Osteocyte (in vitro differentiated cells): Measurements from ENCODE around the gene MMS19. TPM values are rescaled to one million over a fixed set of nuclear protein-coding genes. Genes with fewer than 3 reads are reported as not detected.
"Not testable (repeated sequence)": the region's sequence is repeated elsewhere in the genome, so short reads cannot be mapped to it uniquely, and the experiment has no call there.

Source experiments
- DNase-seq: peaks from one replicate; pipeline ENCODE4 v3.0.0; 2021; ENCODE audit warnings: mixed read lengths; ENCODE audit not compliant: unreplicated experiment; ENCODE audit errors: extremely low spot score
- H3K27ac Mint-ChIP-seq: one replicate; pipeline ENCODE4 v1.8.0; 2021; ENCODE audit warnings: mild to moderate bottlenecking, mixed read lengths; ENCODE audit not compliant: unreplicated experiment
- H3K27me3 Mint-ChIP-seq: one replicate; pipeline ENCODE4 v1.8.0; 2021; ENCODE audit warnings: mixed read lengths; ENCODE audit not compliant: unreplicated experiment
- H3K36me3 Mint-ChIP-seq: one replicate; pipeline ENCODE4 v1.8.0; 2021; ENCODE audit warnings: mixed read lengths; ENCODE audit not compliant: unreplicated experiment
- H3K4me1 Mint-ChIP-seq: one replicate; pipeline ENCODE4 v1.8.0; 2021; ENCODE audit warnings: mixed read lengths; ENCODE audit not compliant: unreplicated experiment
- H3K4me3 Mint-ChIP-seq: one replicate; pipeline ENCODE4 v1.8.0; 2021; ENCODE audit warnings: mild to moderate bottlenecking, moderate library complexity, mixed read lengths; ENCODE audit not compliant: unreplicated experiment
- H3K9me3 Mint-ChIP-seq: one replicate; pipeline ENCODE4 v1.8.0; 2021; ENCODE audit warnings: mixed read lengths; ENCODE audit not compliant: unreplicated experiment
- CTCF ChIP-seq: fragments of 200-600 bp; sonication (generic); IDR thresholded peaks from 2 replicates; pipeline ENCODE4 v1.5.0; 2021; ENCODE audit warnings: antibody characterized with exemption, mild to moderate bottlenecking, moderate library complexity
- total RNA-seq: library from RNA; stranded (reverse); gene quantifications from 2 replicates; pipeline ENCODE4 v1.2.1, GENCODE V29; 2021

MMS19 gene
- total RNA-seq, 1 donor from 2014 or later: 71.1 TPM

GRCh38 chr10:97482381-97482780 lies 15.8 kb downstream of the MMS19 start:
- H3K36me3 Mint-ChIP-seq: peaks cover 15% of the 10 kb centered on the region
- no peak for TF ChIP-seq CTCF

GRCh38 chr10:97481071-97481470 lies 17.2 kb downstream of the MMS19 start:
- Mint-ChIP-seq H3K27ac (peak overlapping the region; percentile 38), H3K27me3 (no peaks in the 10 kb centered on the region)

More at GRCh38 chr10:97482381-97482780, 15.8 kb downstream of the MMS19 start:
- DNase-seq: no peak
- Mint-ChIP-seq H3K4me3 (no peak overlapping the region), H3K9me3 (no peaks in the 10 kb centered on the region), H3K27me3 (no peaks in the 10 kb centered on the region), H3K4me1 (peaks cover 8% of the 10 kb centered on the region), H3K27ac (no peak overlapping the region)

GRCh38 chr10:97479939-97480338 lies 18.3 kb downstream of the MMS19 start:
- no peak for DNase-seq
- Mint-ChIP-seq H3K9me3 (no peaks in the 10 kb centered on the region), H3K36me3 (peaks cover 29% of the 10 kb centered on the region)

More at GRCh38 chr10:97481071-97481470, 17.2 kb downstream of the MMS19 start:
- TF ChIP-seq CTCF: no peak
- Mint-ChIP-seq H3K9me3 (no peaks in the 10 kb centered on the region), H3K36me3 (peaks cover 26% of the 10 kb centered on the region), H3K4me1 (peaks cover 8% of the 10 kb centered on the region), H3K4me3 (no peak overlapping the region)
- DNase-seq: no peak

GRCh38 chr10:97479410-97479809 lies 18.8 kb downstream of the MMS19 start:
- DNase-seq, H3K27ac Mint-ChIP-seq, H3K9me3 Mint-ChIP-seq, H3K4me3 Mint-ChIP-seq, H3K4me1 Mint-ChIP-seq, H3K27me3 Mint-ChIP-seq: not testable (repeated sequence)
- H3K36me3 Mint-ChIP-seq: peaks cover 33% of the 10 kb centered on the region

More at GRCh38 chr10:97479939-97480338, 18.3 kb downstream of the MMS19 start:
- H3K27ac Mint-ChIP-seq: no peak overlapping the region
- peaks cover 8% of the 10 kb centered on the region for H3K4me1 Mint-ChIP-seq
- no peak overlapping the region for H3K4me3 Mint-ChIP-seq
- H3K27me3 Mint-ChIP-seq: no peaks in the 10 kb centered on the region
- no peak for TF ChIP-seq CTCF

- TF ChIP-seq CTCF: no peak
- H3K27me3 Mint-ChIP-seq: no peaks in the 10 kb centered on the region
- no peak for DNase-seq
- no peak overlapping the region for H3K27ac Mint-ChIP-seq
- H3K36me3 Mint-ChIP-seq: peaks cover 45% of the 10 kb centered on the region
- H3K4me3 Mint-ChIP-seq: no peak overlapping the region
- H3K4me1 Mint-ChIP-seq: no peaks in the 10 kb centered on the region
- no peaks in the 10 kb centered on the region for H3K9me3 Mint-ChIP-seq
Observed at GRCh38 chr10:97475936-97476594, 22.2 kb downstream of the MMS19 start.
